ENCODE data around the gene FHIT.

Gene FHIT

DNA sequence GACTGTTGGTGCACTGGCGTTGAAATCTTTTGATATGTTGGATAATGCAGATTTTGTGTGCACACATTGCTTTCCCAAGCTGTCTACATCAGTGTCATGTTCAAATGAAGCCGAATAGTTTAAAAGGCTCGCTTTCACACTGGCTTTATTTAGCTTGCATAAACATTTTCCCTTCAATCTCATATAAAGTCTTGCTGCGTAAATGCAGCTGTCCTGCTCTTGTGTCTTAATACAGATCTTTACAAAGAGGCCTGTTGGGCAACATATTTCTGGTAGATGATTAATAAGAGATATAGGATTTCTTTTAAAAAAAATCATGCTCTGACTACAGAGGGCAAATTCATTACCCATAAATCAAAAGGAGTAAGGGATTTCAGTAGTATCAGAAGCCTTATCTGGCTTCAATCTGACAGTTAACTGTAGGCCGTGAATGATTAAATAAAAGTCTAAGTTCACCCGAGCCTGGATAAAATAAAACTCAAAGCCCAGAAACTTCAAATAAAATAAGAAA lies 937.2 kb downstream of the FHIT start:
- H3K4me3 ChIP-seq (ENCODE audit: low read depth, low read length), result no peak overlapping the region
- no peak for DNase-seq (ENCODE audit: low read depth)
- TF ChIP-seq, protein P1, sequence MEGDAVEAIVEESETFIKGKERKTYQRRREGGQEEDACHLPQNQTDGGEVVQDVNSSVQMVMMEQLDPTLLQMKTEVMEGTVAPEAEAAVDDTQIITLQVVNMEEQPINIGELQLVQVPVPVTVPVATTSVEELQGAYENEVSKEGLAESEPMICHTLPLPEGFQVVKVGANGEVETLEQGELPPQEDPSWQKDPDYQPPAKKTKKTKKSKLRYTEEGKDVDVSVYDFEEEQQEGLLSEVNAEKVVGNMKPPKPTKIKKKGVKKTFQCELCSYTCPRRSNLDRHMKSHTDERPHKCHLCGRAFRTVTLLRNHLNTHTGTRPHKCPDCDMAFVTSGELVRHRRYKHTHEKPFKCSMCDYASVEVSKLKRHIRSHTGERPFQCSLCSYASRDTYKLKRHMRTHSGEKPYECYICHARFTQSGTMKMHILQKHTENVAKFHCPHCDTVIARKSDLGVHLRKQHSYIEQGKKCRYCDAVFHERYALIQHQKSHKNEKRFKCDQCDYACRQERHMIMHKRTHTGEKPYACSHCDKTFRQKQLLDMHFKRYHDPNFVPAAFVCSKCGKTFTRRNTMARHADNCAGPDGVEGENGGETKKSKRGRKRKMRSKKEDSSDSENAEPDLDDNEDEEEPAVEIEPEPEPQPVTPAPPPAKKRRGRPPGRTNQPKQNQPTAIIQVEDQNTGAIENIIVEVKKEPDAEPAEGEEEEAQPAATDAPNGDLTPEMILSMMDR (conservative IDR thresholded peaks at IDR 0.05; ENCODE audit: low read depth, low read length), result no peak

DNA sequence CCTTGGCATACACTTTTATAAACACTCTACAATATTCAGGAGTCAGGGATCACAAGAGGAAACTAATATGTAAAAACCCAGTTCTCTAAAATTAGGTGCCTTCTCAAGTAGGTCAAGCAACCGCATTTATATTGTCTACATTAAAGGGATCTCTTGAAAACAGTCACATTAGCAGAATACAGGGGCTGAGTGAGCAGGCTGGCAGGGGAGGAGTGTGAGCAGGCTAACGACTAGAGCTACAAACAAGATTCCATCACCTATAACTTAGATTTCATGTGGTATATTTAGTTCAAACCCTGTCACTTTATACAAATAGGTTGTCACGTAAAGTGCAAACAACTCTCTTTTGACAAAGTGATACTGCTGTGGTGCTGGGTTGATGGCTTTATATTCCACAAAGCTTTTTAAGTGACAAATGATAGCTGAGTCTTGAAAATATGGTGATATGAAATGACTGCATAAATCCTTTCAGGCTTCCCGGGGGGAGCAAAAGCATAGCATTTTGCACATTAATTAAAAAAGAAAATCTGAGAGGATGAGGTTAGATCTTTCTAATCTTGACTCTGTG lies 937.9 kb downstream of the FHIT start:
- DNase-seq (ENCODE audit: low read depth), result no peak
- no peak overlapping the region for H3K4me3 ChIP-seq (ENCODE audit: low read depth, low read length)
- TF ChIP-seq, protein P1 (conservative IDR thresholded peaks at IDR 0.05; ENCODE audit: low read depth, low read length), result no peak

DNA sequence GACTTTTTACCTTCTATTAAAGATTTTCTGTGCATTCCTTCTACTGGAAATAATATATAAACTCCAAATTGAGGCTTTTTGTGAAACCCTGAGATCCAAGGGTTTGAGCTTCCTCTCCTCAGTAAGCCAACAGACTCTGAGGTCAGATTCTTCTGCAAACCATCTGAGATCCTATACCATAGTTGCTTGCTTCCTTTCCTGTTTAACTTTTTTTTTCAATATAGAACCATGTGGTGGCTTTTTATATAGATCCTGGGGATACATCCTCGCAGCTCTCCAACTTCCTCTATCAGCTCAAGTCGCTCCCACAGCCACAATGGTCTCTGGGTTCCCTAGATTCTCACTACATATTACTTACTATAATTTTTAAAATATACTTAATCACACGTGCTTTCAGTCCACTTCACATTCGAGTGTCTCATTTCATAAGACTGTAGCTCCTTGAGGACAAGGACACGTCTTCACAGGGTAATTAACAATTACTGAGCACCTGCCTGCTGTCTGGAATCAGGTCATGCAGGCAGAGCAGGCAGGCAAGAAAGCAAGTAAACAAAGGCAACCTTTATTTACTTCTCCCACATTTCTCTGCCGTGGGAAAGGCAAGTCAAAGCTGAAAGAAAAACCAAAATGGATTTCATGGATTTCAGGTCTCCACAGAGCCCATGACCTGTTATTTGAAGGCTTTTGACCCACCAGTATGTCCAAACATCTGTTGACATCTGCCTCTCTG lies 941.5 kb downstream of the FHIT start:
- DNase-seq (ENCODE audit: low read depth), result no peak
- H3K4me3 ChIP-seq (ENCODE audit: low read depth, low read length), result no peak overlapping the region
- TF ChIP-seq, protein P1 (conservative IDR thresholded peaks at IDR 0.05; ENCODE audit: low read depth, low read length), result no peak

DNA sequence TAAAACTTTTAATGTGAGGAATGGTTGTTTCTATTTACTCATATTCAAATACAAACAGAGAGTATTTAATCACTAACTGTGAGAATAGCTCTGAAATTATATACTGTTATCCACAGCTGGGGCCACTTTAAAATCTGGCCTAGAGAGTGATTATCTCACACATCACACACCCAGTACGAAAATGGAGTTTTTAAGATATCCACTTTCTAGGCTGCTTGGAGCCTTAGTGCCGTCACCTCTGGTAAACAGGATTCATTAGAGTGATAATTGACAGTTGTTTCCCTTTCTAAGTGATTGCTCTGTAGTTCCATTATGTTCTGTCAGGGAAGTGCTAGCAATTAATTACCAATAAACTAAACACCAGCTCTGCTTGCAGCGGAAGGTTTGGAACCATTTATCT lies 942.4 kb downstream of the FHIT start:
- no peak overlapping the region for H3K4me3 ChIP-seq (ENCODE audit: low read depth, low read length)
- DNase-seq (ENCODE audit: low read depth), result no peak
- TF ChIP-seq, protein P1 (conservative IDR thresholded peaks at IDR 0.05; ENCODE audit: low read depth, low read length), result no peak

DNA sequence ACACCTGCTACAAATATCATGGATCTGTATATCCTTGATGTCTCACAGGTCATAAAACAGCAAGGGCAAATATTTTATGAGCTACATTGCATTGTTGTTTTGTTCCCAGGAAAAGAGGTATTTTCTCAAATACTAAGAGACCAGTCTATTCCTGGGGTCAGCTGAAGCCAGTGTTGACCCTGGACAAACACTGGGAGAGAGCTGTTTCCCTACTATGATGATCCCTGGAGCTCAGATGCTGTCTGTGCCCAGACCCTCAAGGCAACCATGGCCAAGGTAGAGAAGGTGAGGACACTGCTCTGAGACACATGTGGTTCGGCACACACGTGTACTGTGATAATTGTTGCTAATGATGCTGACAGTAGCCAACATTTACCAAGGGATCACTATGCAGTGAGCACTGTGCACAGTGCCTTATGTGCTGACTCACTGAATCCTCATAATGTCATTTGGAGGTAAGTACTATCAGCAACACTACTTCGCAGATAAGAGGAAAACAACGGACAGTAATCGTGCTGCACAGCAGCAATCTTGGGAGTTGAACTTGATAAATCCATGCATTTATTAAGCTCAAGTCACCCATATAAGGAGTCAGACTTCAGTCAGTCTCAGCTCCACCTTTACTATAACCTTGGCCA lies 943.6 kb downstream of the FHIT start:
- TF ChIP-seq, protein P1 (conservative IDR thresholded peaks at IDR 0.05; ENCODE audit: low read depth, low read length), result no peak
- DNase-seq (ENCODE audit: low read depth), result no peak
- no peak overlapping the region for H3K4me3 ChIP-seq (ENCODE audit: low read depth, low read length)

DNA sequence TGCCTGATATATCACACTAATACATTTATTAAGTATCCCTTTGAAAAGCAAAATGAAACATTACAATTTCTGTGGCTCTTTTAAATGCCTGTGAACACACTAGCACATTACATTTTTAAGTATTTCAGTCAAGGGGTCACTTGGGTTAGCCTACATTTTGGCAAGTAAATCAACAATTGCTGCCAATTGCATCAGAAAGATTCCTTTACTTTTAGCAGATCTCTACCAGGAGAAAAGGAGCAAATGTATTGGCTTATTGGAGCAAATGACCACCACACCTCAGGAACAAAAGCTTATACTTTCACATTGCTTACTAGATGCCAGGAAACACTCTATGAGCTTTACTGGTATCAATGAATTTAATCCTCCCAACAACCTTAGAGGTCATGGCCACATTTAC lies 947.1 kb downstream of the FHIT start:
- H3K4me3 ChIP-seq (ENCODE audit: low read depth, low read length), result no peak overlapping the region
- DNase-seq (ENCODE audit: low read depth), result peak; percentile 88
- TF ChIP-seq, protein P1 (conservative IDR thresholded peaks at IDR 0.05; ENCODE audit: low read depth, low read length), result no peak
